IPS-15b (cell line): Measurements from ENCODE around the gene KRTAP10-1.

Source experiments
- H3K27me3 ChIP-seq: one replicate; pipeline ENCODE4 v1.6.1; 2013; ENCODE audit warnings: low read length; ENCODE audit not compliant: control insufficient read depth, insufficient read depth
- H3K36me3 ChIP-seq: one replicate; pipeline ENCODE4 v1.6.1; 2013; ENCODE audit warnings: low read length; ENCODE audit not compliant: control insufficient read depth, insufficient read depth
- H3K4me1 ChIP-seq: one replicate; pipeline ENCODE4 v1.6.1; 2013; ENCODE audit warnings: mild to moderate bottlenecking, low read length; ENCODE audit not compliant: control insufficient read depth, insufficient read depth
- H3K4me3 ChIP-seq: one replicate; pipeline ENCODE4 v1.5.1; 2013; ENCODE audit warnings: low read depth, low read length
- H3K9ac ChIP-seq: one replicate; pipeline ENCODE4 v1.6.1; 2013; ENCODE audit warnings: low read depth, mild to moderate bottlenecking, low read length
- H3K9me3 ChIP-seq: one replicate; pipeline ENCODE4 v1.6.1; 2013; ENCODE audit warnings: mild to moderate bottlenecking, low read length; ENCODE audit not compliant: control insufficient read depth, insufficient read depth

The KRTAP10-1 gene

DNA sequence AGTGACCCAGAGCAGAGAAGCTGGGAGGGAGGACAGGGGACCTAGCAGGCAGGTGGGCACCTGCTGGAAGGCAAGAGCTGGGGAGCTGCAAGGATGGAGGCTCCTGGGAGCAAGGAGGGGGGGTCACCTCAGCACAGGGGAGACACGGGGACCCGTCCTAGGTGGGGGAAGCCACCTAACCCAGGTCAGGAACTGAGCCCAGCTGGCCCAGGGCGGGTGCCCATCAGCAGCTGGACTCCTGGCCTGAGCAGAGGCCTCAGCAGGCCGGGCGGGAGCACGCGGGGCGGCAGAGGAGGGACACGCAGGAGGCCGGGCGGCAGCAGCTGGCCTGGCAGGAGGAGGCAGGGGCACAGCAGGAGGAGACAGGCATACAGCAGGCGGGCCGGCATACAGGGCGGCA, 949 bp downstream of the KRTAP10-1 start:
- H3K36me3 ChIP-seq: no peaks in the 10 kb centered on the region

DNA sequence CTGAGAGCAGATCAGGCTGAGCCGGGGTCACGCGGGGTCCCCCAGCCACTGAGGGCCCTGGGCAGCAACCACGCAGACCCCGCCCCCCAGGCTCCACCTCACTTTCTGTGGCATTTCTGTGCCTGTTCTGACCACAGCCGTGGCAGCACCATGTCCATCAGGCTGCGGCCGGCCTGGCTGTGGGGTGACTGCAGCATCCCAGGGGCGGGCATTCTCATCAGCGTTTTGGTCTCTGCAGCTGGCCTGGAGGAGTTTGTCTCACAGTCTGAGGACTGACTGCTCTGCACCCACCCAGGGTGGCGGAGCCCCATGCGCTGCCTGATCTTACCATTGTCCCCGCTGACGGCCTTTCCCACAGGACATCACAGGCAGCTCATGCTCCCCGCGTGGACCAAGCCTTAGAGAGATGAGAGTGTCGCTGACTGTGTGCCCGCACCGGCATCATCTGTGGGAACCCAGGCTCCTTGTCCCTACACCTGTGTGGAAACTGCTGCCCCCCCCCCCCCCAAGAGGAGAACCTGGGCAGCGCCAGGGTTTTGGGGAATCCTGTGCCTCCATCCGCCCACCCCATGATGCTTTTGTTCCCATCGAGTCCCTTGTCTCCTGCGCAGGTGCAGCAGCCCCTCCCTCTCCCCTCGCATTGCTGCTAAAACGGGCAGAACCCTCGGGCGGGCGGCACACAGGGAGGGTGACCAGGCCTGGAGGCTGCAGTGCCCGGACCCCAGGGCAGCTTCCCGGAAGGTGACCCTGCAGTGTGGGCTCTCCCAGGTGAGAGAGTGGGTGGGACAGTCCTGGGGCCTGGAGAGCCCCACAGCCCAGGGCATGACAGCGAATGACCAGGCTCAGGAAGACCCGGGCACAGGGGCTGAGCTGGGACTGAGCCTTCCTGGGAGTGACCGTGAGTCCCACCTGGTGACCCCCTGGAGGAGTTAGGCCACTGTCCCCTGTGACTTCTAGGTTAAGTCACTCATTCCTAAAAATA, 1.8 kb downstream of the KRTAP10-1 start:
- H3K9me3 ChIP-seq: no peaks in the 10 kb centered on the region
- H3K36me3 ChIP-seq: no peaks in the 10 kb centered on the region
- no peak overlapping the region for H3K9ac ChIP-seq

More for the DNA sequence above, 949 bp downstream of the KRTAP10-1 start:
- H3K4me1 ChIP-seq: no peaks in the 10 kb centered on the region
- no peaks in the 10 kb centered on the region for H3K9me3 ChIP-seq
- H3K4me3 ChIP-seq: no peak overlapping the region
- no peak overlapping the region for H3K9ac ChIP-seq
- H3K27me3 ChIP-seq: no peaks in the 10 kb centered on the region

DNA sequence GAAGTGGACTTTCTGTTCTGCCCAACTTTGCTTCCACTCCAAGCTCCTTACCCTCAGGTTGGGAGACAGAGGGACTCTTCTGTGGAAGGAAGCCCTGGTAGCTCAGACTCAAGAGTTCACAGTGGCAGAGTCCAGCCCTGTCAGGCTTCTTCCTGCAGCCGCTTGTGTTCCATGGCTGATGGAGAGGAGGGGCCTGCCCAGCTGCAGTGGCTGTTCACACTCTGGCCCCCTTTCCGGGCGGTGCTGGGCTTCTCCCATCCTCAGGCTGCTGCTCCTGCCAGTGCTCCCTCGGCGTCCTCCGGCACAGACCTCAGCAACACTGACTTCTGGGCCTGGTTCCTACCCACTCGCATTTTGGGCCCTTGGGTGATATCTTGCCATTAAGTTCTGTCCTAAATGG, 4.0 kb downstream of the KRTAP10-1 start:
- H3K36me3 ChIP-seq: no peaks in the 10 kb centered on the region
- no peak overlapping the region for H3K4me3 ChIP-seq
- H3K9me3 ChIP-seq: no peaks in the 10 kb centered on the region
- H3K4me1 ChIP-seq: no peaks in the 10 kb centered on the region
- H3K9ac ChIP-seq: no peak overlapping the region
- no peaks in the 10 kb centered on the region for H3K27me3 ChIP-seq

More for the DNA sequence above, 1.8 kb downstream of the KRTAP10-1 start:
- no peaks in the 10 kb centered on the region for H3K27me3 ChIP-seq
- no peak overlapping the region for H3K4me3 ChIP-seq
- H3K4me1 ChIP-seq: no peaks in the 10 kb centered on the region

DNA sequence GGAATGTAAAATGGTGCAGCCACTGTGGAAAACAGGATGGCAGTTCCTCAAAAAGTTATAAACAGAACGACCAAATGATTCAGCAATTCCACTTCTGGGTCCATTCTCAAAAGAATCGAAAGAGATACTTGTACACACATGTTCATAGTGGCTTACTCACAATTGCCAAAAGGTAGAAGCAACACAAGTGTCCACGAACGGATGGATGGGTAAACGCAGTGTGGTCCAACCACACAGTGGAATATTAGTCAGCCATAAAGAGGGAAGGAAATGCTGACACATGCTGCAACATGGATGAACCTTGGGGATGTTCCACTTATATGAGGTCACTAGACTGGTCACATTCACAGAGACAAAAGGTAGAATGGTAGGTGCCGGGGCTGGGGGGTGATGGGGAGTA, 5.3 kb downstream of the KRTAP10-1 start:
- Histone ChIP-seq H3K9ac (no peak overlapping the region), H3K4me3 (no peak overlapping the region), H3K9me3 (no peaks in the 10 kb centered on the region), H3K36me3 (no peaks in the 10 kb centered on the region), H3K4me1 (no peaks in the 10 kb centered on the region), H3K27me3 (no peaks in the 10 kb centered on the region)

DNA sequence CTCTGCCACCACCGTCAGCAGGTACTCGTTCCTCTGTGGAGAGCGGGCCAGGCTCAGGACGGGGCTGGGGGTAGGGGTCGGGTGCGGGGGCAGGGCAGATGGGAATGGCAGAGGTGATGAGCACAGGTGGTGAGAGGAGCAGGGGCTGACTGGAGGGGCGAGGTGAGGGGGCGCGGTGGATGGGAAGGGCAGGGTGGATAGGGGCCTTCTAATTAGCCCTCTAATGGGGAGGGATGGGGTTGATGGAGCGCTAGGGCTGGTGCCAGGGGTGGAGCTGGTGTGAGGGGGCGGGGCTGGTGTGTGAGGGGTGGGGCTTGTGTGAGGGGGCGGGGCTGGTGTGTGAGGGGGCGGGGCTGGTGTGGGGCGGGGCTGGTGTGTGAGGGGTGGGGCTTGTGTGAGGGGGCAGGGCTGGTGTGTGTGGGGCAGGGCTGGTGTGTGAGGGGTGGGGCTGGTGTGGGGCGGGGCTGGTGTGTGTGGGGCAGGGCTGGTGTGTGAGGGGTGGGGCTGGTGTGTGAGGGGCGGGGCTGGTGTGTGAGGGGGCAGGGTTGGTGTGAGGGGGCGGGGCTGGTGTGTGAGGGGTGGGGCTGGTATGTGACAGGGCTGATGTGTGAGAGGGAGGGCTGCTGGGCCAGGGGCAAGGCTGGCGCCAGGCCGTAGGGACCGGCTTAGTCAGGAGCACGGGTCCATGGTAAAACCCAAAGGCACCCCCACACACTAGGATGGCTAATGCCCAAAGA, 5.9 kb downstream of the KRTAP10-1 start:
- Histone ChIP-seq H3K4me1 (no peaks in the 10 kb centered on the region), H3K27me3 (no peaks in the 10 kb centered on the region), H3K36me3 (no peaks in the 10 kb centered on the region), H3K9me3 (no peaks in the 10 kb centered on the region), H3K4me3 (no peak overlapping the region), H3K9ac (no peak overlapping the region)

DNA sequence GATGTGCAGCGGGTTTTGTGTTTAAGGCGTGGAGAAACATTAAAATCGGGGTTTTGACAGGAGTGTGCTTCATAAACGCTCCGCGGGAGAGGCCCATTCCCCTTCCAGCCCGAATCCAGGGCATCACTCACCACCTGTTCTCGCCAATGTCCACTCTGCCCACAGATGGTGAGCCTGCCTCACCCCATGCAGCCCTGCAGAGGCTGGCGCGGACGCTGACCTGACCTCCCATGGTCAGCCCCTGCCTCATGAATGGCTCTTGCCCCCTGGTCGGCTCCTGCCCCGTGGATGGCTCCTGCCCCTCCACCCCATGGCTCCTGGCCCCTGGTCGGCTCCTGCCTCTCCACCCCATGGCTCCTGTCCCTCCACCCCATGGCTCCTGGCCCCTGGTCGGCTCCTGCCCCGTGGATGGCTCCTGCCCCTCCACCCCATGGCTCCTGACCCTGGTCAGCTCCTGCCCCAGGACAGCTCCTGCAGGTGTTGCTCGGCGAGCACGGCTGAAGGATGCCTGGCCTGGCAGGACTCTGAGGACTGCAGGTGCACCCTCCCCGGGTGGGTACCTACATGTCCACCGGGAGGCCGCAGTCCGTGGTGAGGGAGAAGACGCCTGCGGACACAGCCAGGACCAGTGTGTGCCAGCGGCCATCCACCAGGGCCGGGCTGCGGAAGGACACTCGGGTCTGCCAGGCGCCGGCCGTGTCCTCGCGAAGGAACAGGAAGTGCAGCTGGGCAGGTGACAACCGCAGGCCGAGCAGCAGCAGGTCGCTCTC, 6.7 kb downstream of the KRTAP10-1 start:
- Histone ChIP-seq H3K27me3 (no peaks in the 10 kb centered on the region), H3K4me3 (no peak overlapping the region), H3K4me1 (no peaks in the 10 kb centered on the region), H3K9ac (no peak overlapping the region), H3K36me3 (no peaks in the 10 kb centered on the region), H3K9me3 (no peaks in the 10 kb centered on the region)

DNA sequence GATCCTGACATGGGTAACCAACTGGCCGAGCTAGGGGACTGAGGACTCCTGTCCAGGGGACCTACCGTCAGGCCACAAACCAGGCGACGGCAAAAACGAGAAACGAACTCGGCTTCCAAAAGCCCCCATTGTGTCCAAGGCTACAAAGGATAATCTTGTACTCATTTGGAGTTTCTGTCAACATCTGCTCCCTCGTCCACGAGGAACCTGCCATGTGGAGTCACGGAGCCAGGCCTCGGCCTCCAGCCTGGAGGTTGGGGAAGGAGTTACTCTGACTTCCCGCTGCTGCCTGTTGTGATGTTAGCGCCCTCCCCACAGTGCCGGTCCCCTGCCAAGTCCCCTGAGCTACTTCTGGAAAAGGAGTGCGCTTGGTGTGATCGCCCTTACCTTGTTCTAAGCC, 7.3 kb downstream of the KRTAP10-1 start:
- Histone ChIP-seq H3K9me3 (no peaks in the 10 kb centered on the region), H3K4me3 (no peak overlapping the region), H3K27me3 (no peaks in the 10 kb centered on the region), H3K36me3 (no peaks in the 10 kb centered on the region), H3K4me1 (no peaks in the 10 kb centered on the region), H3K9ac (no peak overlapping the region)

DNA sequence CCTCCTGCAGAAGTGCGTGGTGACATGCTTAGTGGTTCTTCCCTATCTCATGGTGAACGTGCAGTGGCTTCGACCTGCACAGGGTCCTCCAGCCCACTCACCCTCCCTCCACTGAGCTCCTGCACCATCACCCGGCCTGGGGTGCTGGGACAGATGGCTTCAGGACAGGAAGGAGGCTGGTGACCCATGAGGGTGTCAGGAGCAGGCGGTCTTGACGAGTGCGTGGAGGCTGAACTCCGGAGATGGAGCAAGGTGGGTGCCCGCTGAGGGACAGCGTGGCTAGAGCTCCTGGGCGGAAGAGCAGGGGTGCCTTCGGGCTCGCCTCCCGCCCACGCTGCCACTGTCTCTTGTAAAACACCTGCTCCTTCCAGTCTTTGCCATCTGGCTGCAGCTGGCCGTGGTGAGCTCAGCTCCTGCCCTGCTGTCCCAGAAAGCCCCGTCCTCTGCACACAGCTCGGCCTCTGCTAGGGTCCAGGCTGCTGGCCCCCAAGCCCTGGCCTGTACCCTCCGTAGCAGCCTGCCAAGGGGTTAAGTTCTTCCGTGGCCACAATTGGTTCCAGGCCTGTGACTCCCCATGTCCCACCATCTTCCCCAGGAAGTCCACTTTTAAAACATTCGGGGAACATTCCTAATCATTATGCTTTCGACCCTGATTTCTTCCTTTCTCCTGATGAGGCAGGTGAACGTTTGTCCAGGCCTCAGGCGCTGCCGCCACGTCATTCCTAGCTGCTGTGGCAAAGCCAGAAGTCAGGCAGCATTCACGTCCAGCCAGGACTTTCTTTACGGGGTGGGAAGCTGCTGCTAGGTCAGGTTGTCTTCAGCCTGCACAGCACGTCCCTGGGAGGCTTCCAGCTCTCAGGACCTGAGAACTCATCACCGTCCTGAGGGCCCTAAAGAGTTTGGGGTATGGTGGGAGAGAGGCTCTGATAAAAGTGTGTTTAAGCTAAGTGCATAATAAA, 8.1 kb downstream of the KRTAP10-1 start:
- Histone ChIP-seq H3K9ac (no peak overlapping the region), H3K36me3 (no peaks in the 10 kb centered on the region), H3K9me3 (no peaks in the 10 kb centered on the region), H3K4me3 (no peak overlapping the region), H3K27me3 (no peaks in the 10 kb centered on the region), H3K4me1 (no peaks in the 10 kb centered on the region)

DNA sequence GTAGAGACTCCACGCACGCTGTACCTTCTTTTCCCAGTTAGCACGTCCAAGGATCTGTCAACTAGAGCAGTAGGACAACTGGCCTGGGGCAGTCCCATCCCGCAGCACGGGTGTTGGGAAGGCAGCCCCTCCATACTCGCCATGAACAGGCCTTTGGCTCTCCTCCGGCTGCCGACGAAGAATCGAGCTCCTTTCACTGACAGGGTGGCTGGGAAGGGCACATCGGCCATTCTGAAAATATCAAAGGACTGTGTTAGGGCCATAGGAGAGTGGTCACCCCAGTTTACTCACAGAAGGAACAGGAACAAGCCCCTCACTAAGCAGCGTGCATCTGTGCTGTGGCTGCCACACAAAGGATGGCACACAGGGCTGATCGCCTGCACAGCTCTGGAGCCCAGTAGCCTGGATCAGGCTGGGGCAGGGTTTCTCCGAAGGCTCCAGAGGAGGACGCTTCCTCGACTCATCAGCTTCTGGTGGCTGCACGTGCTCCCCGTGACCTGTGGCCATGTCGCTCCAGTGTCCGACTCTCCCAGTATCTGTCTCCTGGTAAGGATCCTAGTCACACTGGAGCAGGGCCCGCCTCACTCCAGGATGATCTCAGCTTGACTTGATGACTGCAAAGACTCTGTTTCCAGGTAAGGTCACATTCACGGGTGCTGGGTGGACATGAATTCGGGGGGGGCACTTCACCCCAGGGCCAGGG, 8.9 kb downstream of the KRTAP10-1 start:
- Histone ChIP-seq H3K4me3 (no peak overlapping the region), H3K9ac (no peak overlapping the region), H3K36me3 (no peaks in the 10 kb centered on the region), H3K4me1 (no peaks in the 10 kb centered on the region), H3K27me3 (no peaks in the 10 kb centered on the region), H3K9me3 (no peaks in the 10 kb centered on the region)

DNA sequence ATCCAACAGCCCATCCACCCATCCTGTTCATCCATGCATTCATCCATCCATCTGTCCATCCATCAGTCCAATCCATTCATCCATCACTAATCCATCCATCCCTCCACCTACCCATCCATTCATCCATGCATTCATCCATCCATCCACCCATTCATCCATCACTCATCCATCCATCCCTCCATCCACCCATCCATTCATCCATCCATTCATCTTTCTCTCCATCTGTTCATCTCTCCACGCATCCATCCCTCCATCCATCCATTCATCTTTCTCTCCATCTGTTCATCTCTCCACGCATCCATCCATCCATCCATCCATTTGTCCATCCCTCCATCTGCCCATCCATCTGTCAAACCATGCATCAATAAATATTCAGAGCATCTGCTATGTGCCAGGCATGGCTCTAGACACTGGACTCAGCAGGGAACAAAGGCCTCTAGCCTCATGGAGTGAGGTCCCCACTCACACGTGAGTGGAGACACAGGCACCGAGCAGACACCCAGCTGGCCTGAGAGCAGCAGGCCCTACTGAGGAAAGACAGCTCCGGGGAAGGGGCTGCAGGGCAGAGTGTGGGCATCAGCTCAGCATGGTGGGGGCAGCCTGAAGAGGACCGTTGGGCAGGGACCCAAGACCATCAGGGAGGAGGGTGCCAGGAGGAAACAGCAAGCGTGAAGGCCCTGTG, 9.6 kb downstream of the KRTAP10-1 start:
- no peaks in the 10 kb centered on the region for H3K9me3 ChIP-seq
- no peaks in the 10 kb centered on the region for H3K36me3 ChIP-seq
- H3K27me3 ChIP-seq: no peaks in the 10 kb centered on the region
- H3K9ac ChIP-seq: no peak overlapping the region
- no peaks in the 10 kb centered on the region for H3K4me1 ChIP-seq
- no peak overlapping the region for H3K4me3 ChIP-seq
